ENCODE data around the gene SLITRK4. TPM values are rescaled to one million over a fixed set of nuclear protein-coding genes. Genes with fewer than 3 reads are reported as not detected.

Gene SLITRK4, protein sequence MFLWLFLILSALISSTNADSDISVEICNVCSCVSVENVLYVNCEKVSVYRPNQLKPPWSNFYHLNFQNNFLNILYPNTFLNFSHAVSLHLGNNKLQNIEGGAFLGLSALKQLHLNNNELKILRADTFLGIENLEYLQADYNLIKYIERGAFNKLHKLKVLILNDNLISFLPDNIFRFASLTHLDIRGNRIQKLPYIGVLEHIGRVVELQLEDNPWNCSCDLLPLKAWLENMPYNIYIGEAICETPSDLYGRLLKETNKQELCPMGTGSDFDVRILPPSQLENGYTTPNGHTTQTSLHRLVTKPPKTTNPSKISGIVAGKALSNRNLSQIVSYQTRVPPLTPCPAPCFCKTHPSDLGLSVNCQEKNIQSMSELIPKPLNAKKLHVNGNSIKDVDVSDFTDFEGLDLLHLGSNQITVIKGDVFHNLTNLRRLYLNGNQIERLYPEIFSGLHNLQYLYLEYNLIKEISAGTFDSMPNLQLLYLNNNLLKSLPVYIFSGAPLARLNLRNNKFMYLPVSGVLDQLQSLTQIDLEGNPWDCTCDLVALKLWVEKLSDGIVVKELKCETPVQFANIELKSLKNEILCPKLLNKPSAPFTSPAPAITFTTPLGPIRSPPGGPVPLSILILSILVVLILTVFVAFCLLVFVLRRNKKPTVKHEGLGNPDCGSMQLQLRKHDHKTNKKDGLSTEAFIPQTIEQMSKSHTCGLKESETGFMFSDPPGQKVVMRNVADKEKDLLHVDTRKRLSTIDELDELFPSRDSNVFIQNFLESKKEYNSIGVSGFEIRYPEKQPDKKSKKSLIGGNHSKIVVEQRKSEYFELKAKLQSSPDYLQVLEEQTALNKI
- total RNA-seq: 0.38 TPM
- long read RNA-seq: 0 reads

- ATAC-seq (no peak), DNase-seq (ENCODE audit: missing footprints) (no peak)
- intact Hi-C loops (cut with DNase I): no loop called here
Observed at GRCh38 chrX:143635915-143636314, at the start of gene SLITRK4. SLITRK4 (minus strand) TSS chrX:143636101; CDS start chrX:143631108, 4,993 bp downstream.

DNA sequence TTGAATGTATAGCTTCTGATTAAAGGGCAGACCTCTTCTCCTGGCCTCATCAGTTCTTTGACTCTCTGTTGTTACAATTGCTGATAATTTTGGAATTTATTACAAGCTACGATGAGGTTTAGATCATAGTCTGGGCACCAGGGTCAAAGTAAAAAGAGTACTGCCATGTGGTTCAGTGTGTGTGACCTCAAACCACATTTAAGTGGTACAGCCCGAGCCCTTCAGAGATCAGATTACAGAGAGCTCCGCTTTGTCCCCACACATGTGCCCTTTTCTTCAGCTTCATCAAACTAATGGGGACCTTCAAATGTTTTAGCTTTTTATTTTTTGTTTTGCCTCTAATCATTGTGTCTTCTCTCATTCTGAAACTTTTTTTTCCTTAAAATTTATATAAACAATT is 47.6 kb upstream of the SLITRK4 start:
- DNase-seq (ENCODE audit: missing footprints) (no peak), ATAC-seq (no peak)
- intact Hi-C loops (cut with DNase I): no loop called here

- DNase-seq (ENCODE audit: missing footprints) (no peak), ATAC-seq (no peak)
- intact Hi-C loops (cut with DNase I): no loop called here
Observed at GRCh38 chrX:143674926-143675325, 39.0 kb upstream of the SLITRK4 start.

GRCh38 chrX:143669395-143669794 is 33.5 kb upstream of the SLITRK4 start:
- intact Hi-C loops (cut with DNase I): no loop called here
- DNase-seq (ENCODE audit: missing footprints) (no peak), ATAC-seq (no peak)

DNA sequence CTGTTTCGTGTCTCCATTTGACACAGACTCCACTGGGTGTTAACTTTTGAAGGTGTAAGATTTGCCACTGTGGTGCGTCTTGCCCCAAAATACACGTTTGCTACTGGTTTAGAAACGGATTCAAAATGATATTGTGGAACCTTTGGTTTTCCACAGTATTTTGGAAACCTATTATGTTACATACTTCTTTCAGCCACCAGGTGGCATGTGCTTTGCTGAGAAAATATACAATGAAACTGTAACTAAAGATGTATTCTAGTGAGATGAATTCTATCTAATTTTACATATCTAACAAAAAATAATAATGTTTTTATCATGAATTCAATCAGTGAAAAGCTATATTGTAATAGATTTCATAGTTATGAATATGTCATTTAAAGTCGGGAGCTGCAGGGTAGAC is 28.4 kb upstream of the SLITRK4 start:
- no peak for ATAC-seq
- intact Hi-C loops (cut with DNase I): no loop called here
- DNase-seq (ENCODE audit: missing footprints): no peak

- intact Hi-C loops (cut with DNase I): no loop called here
- DNase-seq (ENCODE audit: missing footprints): no peak
- ATAC-seq: no peak
Observed at GRCh38 chrX:143663755-143664154, 27.9 kb upstream of the SLITRK4 start.

DNA sequence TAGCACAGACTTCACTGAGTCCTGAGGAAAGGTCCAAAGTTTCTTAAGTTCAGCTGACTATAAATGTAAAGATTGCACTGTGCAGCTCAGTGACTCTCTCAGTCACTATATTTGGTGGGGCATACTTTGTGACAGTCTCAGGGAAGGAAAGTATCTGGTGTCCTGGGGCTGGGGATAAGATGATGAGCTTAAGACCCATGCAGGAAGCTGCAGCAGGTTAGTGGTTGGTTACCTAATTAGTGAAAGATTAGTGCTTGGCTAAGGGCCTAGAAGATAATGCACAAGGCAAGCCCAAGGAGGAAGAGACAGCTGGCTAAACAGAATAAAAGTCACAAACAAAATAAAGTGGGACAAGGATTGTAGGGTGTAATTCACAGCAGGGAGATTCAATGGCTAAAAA is 25.4 kb upstream of the SLITRK4 start:
- no peak for ATAC-seq
- DNase-seq (ENCODE audit: missing footprints): no peak
- intact Hi-C loops (cut with DNase I): no loop called here

DNA sequence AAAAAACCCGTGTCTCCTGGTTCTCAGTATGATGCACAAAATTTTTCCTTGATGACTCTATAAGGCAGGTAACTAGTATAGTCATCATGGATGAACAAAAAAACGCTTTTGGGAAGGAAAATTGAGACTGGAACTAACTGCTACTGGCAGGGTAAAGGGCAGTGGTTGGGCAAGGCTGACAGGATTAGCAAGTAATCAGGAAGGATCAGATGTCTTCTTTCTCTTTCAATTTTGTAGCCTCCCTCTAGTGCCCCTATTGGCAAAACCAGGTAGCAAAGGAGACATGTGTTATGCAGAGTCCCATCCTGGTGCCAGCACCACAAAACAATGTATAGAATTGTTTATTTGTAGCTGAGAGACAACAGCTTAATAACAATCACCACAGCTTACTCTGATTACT is 12.8 kb upstream of the SLITRK4 start:
- no peak for DNase-seq (ENCODE audit: missing footprints)
- intact Hi-C loops (cut with DNase I): no loop called here
- ATAC-seq: no peak

GRCh38 chrX:143642426-143642825 is 6.5 kb upstream of the SLITRK4 start:
- intact Hi-C loops (cut with DNase I): no loop called here
- DNase-seq (ENCODE audit: missing footprints) (no peak), ATAC-seq (no peak)

- no peak for DNase-seq (ENCODE audit: missing footprints)
- intact Hi-C loops (cut with DNase I): no loop called here
- no peak for ATAC-seq
Observed at GRCh38 chrX:143636831-143637230, 930 bp upstream of the SLITRK4 start.

DNA sequence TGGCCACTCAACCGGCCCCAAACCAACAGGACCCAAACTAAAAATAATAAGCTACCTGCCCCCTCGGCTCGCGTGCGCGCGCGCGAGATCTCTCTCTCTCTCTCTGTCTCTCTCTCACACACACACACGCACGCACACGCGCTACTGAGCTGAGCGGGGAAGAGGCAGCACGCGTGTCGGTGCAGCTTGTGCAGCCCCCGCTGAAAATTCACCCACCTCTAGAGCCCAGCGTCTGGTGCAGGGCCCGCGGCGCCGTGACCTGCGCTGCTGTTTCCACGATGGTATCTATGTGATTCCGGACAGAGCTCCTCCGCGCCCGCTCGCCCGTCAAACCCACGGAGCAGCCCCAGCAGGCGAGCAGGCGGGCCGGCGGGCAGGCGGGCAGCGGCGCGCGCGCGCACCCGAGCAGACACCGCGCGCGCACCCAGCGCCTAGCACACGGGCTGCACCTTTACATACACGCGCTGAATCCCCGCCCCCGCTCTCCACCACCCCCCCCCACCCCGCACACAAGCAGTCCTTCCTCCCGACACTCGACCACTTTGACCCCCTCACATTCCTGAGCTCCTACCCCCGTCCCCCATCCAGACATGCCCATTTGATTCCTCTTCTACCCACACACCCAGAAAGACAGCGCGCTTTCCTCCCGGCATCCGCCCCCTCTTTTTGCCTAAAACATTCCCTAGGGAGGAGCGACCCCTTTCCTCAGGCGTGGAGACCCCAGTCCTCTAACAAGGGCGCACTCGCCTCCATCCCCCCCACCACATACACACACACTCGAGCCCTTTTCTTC is 1.0 kb downstream of the SLITRK4 start:
- DNase-seq (ENCODE audit: missing footprints) (peak; percentile 47), ATAC-seq (no peak)
- intact Hi-C loops (cut with DNase I): no loop called here

DNA sequence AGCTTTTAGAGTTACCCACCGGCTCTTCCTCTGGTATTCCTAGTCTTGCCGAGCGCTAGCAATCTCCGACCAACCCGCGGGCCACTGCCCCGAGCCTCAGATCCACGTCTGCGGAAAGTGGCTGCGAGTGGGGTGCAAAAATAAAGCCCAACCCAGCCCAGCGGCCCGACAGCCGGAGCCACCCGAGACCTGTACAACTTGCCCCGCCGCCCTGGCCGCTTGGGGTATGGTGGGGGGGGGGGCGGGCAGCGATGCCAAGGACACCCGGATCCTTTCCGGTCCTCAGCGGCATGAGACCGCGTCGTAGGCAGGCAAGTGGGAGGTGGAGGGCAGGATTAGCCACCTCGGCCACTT is 1.6 kb downstream of the SLITRK4 start:
- intact Hi-C loops (cut with DNase I): no loop called here
- DNase-seq (ENCODE audit: missing footprints) (peak; percentile 15), ATAC-seq (no peak)

DNA sequence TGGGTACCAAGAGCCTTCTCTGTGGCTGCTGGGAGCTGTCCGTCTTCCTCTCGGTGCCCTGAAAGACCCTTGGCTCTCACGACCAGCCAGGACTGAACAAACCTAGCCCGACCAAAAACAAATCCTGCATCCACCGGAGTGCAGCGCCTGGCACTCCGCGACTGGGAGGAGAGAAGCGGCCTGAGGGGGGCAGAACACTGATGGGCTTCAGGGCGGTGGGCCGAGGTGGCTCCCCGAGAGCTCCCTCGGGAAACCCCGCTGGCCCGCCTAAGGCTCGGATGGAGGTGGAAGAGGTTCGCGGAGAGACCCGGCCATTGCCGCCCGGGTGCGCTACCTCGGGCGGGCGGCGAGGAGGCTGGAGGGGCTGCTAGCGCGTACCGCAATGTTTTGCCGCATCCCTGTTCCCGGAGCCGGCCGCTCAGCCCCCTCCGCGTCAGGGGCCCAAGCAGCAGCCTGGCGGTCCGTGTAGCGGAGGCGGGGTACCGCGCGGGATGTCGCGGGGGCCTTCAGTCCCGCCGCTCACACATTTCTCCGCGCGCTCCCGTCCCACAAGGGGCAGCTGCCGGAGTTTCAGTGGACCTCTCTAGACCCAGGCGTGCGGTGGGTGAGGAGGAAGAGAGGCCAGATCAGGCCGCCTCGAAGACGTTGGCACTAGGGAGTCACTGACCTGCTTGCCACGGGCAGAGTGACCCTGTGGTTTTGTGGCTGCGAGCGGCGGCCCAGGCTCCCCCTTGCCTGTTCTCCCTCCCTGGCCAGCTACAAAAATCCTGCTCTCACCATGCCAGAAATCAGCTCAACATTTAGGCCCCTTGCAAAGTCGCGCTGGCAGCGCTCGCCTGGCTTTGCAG is 2.2 kb downstream of the SLITRK4 start:
- intact Hi-C loops (cut with DNase I): no loop called here
- peak; percentile 48 for DNase-seq (ENCODE audit: missing footprints)
- ATAC-seq: no peak

- ATAC-seq (no peak), DNase-seq (ENCODE audit: missing footprints) (no peak)
- intact Hi-C loops (cut with DNase I): no loop called here
Observed at GRCh38 chrX:143632625-143633410, 3.1 kb downstream of the SLITRK4 start.

- intact Hi-C loops (cut with DNase I): no loop called here
- no peak for DNase-seq (ENCODE audit: missing footprints)
- no peak for ATAC-seq
Observed at GRCh38 chrX:143623657-143624056, 12.2 kb downstream of the SLITRK4 start.

GRCh38 chrX:143621276-143621675 is 14.6 kb downstream of the SLITRK4 start:
- no peak for ATAC-seq
- intact Hi-C loops (cut with DNase I): no loop called here
- DNase-seq (ENCODE audit: missing footprints): no peak

GRCh38 chrX:143615851-143616250 is 20.1 kb downstream of the SLITRK4 start:
- intact Hi-C loops (cut with DNase I): no loop called here
- DNase-seq (ENCODE audit: missing footprints) (no peak), ATAC-seq (no peak)

- intact Hi-C loops (cut with DNase I): no loop called here
- no peak for ATAC-seq
- DNase-seq (ENCODE audit: missing footprints): no peak
Observed at GRCh38 chrX:143601809-143602208, 34.1 kb downstream of the SLITRK4 start.

Data from Right ventricle myocardium inferior (tissue), 1 donor.